Left ventricle myocardium inferior (tissue), 1 donor: ENCODE measurements around the gene CSMD2. TPM values are rescaled to one million over a fixed set of nuclear protein-coding genes. Genes with fewer than 3 reads are reported as not detected.

Experiments used
- DNase-seq: peaks from one replicate; pipeline ENCODE4 v3.0.0-alpha.2; 2020
- H3K27ac ChIP-seq: fragments of 200-600 bp; replicated peaks from 2 replicates; pipeline ENCODE4 v1.8.0; 2021
- H3K27me3 ChIP-seq: fragments of 200-600 bp; 2 replicates; pipeline ENCODE4 v1.8.0; 2021; ENCODE audit warnings: low read depth
- H3K36me3 ChIP-seq: fragments of 200-600 bp; 2 replicates; pipeline ENCODE4 v1.8.0; 2021
- H3K4me1 ChIP-seq: fragments of 200-600 bp; 2 replicates; pipeline ENCODE4 v1.8.0; 2021
- H3K4me3 ChIP-seq: fragments of 200-600 bp; 2 replicates; pipeline ENCODE4 v1.8.0; 2021; ENCODE audit warnings: mild to moderate bottlenecking, moderate library complexity
- H3K9me3 ChIP-seq: fragments of 200-600 bp; replicated peaks from 2 replicates; pipeline ENCODE4 v1.8.0; 2021
- intact Hi-C: fragments of 100-400 bp; cut with micrococcal nuclease; formaldehyde crosslinking; loops from one replicate; pipeline ENCODE4 v1.11.0; 2022
- total RNA-seq: library from RNA; stranded (reverse); fragmentation: NEBNext Ultra II Directional; extraction: Animal tissue kit (Norgen Biotek cat#: 25700); gene quantifications from one replicate; pipeline ENCODE4 v1.2.1, GENCODE V29; 2021
- TF ChIP-seq, protein P1 (sequence below): fragments of 200-600 bp; IDR thresholded peaks from 2 replicates; pipeline ENCODE4 v1.8.0; 2021; ENCODE audit warnings: antibody characterized with exemption, mild to moderate bottlenecking, borderline replicate concordance
- donor health status: DM: no; HTN: yes; CAD: no; lungs with severe emphysema.

Gene CSMD2
- total RNA-seq, 1 donor from 2014 or later: 0.14 TPM

DNA sequence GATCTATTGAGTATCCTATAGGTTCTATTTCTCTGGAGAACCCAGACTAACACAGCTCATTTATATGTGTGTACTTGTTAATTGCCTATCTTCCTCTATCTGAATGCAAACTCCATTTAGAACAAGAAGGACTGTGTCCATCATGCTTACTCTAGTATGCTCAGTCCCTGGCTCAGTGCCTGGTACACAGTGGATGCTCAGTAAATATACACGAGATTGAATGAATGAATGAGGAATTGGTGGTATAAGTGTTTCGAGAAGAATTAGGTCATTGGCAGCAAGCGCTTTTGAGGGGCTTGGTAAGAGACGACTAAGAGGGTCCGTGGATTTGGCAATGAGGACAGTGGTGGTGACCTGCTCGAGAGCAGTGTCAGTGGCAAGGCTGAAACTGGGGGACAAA lies 112.5 kb downstream of the CSMD2 start:
- no peaks in the 10 kb centered on the region for H3K36me3 ChIP-seq
- no peak for DNase-seq
- no peak overlapping the region for H3K27ac ChIP-seq
- peaks cover 10% of the 10 kb centered on the region for H3K9me3 ChIP-seq
- H3K4me1 ChIP-seq: peaks cover 6% of the 10 kb centered on the region
- TF ChIP-seq, protein P1, sequence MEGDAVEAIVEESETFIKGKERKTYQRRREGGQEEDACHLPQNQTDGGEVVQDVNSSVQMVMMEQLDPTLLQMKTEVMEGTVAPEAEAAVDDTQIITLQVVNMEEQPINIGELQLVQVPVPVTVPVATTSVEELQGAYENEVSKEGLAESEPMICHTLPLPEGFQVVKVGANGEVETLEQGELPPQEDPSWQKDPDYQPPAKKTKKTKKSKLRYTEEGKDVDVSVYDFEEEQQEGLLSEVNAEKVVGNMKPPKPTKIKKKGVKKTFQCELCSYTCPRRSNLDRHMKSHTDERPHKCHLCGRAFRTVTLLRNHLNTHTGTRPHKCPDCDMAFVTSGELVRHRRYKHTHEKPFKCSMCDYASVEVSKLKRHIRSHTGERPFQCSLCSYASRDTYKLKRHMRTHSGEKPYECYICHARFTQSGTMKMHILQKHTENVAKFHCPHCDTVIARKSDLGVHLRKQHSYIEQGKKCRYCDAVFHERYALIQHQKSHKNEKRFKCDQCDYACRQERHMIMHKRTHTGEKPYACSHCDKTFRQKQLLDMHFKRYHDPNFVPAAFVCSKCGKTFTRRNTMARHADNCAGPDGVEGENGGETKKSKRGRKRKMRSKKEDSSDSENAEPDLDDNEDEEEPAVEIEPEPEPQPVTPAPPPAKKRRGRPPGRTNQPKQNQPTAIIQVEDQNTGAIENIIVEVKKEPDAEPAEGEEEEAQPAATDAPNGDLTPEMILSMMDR: no peak
- no peaks in the 10 kb centered on the region for H3K27me3 ChIP-seq
- H3K4me3 ChIP-seq: no peak overlapping the region
- intact Hi-C loops: no loop called here

- intact Hi-C loops: no loop called here
- peaks cover 10% of the 10 kb centered on the region for H3K9me3 ChIP-seq
- no peak overlapping the region for H3K4me3 ChIP-seq
- H3K4me1 ChIP-seq: no peaks in the 10 kb centered on the region
- no peak for DNase-seq
- TF ChIP-seq, protein P1: no peak
- no peaks in the 10 kb centered on the region for H3K27me3 ChIP-seq
- no peak overlapping the region for H3K27ac ChIP-seq
- no peaks in the 10 kb centered on the region for H3K36me3 ChIP-seq
These were observed 114.1 kb downstream of the CSMD2 start for GRCh38 chr1:34050709-34051485.

- no peaks in the 10 kb centered on the region for H3K36me3 ChIP-seq
- H3K4me1 ChIP-seq: no peaks in the 10 kb centered on the region
- TF ChIP-seq, protein P1: no peak
- intact Hi-C loops: no loop called here
- DNase-seq: no peak
- no peak overlapping the region for H3K4me3 ChIP-seq
- peaks cover 10% of the 10 kb centered on the region for H3K9me3 ChIP-seq
- H3K27ac ChIP-seq: no peak overlapping the region
- H3K27me3 ChIP-seq: no peaks in the 10 kb centered on the region
These were observed 115.0 kb downstream of the CSMD2 start for GRCh38 chr1:34049994-34050393.

DNA sequence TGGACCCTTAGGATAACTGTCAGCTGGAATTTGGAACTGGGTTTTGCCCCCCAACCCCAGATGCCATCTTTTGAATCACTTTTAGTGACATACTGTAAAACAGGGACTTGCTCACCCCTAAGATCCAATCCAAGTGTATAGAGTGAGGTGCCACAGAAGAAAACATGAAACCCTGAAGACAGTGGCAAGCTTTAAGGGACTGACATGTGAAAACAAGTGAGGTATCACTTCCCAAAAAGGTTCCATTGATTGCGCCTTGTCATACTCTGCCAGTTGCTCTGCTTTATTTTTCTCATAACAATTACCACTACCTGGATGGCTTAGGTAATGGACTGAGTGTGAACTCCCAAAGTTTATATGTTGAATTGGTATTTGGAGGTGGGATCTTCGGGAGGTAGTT lies 115.6 kb downstream of the CSMD2 start:
- TF ChIP-seq, protein P1: no peak
- no peak overlapping the region for H3K27ac ChIP-seq
- peaks cover 10% of the 10 kb centered on the region for H3K9me3 ChIP-seq
- intact Hi-C loops: no loop called here
- no peaks in the 10 kb centered on the region for H3K27me3 ChIP-seq
- H3K36me3 ChIP-seq: no peaks in the 10 kb centered on the region
- no peak for DNase-seq
- no peak overlapping the region for H3K4me3 ChIP-seq
- H3K4me1 ChIP-seq: peaks cover 2% of the 10 kb centered on the region

- intact Hi-C loops: no loop called here
- no peak overlapping the region for H3K4me3 ChIP-seq
- no peaks in the 10 kb centered on the region for H3K4me1 ChIP-seq
- H3K27ac ChIP-seq: no peak overlapping the region
- no peaks in the 10 kb centered on the region for H3K9me3 ChIP-seq
- H3K36me3 ChIP-seq: no peaks in the 10 kb centered on the region
- TF ChIP-seq, protein P1: no peak
- DNase-seq: no peak
- H3K27me3 ChIP-seq: peaks cover 5% of the 10 kb centered on the region
These were observed 127.2 kb downstream of the CSMD2 start for GRCh38 chr1:34037856-34038255.
